ENCODE results near the gene RABGAP1.

RABGAP1 gene

DNA sequence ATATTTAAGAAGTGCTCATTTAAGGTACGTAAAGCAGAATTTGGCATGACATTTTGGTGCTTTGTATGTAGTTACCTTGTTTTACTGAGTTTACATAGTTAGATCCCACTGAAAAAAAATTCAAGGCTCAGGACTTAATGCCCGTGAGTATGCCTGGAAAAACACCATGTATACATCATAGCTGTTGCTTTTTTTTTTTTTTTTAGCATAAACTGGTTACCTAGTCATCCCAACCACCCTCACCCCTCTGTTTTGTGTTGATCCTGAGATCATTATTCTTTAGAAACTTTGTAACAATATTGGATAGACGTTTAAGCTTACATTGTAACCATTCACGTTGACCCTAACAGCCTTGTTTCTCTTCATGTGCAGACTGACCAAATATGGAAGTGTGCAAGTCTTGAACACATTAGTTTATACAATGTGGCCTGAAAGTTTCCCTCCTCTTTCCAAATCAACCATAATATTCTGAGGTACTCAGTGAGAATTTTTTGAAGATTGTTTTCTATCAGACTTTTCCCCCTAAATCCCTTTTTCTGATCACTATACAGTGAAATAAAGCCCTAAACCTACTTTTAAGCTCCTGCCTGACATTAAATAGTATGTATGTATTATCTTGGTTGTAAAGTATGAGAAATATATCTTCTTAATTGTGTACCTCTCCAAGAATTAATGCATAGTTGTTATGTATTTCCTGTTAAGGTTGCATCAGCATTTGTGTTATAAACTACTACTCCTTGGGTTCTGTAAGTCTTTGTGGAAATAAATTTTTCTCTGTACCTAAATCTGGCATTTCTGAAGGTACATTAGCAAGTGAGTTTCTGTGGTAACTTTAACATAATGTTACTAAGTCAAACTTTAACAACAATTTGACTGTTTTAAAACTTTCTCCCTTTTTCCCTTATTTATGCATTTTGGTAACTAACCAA lies 4.4 kb downstream of the RABGAP1 start:
- peak; percentile 25 for DNase-seq

DNA sequence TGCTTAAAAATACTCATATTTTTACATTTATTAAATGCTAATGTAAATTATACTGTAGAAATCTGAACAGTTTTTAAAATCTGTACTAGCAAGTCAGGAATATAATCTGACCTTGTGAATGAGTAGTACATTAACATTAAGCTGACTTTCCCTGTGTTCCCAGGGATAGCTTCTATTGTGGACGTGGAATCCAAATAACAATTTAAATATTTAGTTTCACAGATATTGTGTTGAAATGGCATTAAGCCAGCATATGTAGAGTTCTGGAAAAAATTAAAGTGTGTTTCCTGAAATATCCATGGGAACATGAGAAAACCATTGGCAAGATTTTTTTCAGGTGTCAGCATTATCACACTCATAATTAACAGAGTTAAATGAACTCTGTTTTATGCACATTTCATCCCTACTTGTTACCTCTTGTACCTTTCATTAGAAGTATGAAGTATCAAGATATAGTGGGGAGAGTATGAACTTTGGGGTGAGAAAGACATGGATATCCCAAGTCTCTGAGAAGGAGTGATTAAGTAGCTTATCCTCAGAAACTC lies 5.7 kb downstream of the RABGAP1 start:
- DNase-seq = no peak

DNA sequence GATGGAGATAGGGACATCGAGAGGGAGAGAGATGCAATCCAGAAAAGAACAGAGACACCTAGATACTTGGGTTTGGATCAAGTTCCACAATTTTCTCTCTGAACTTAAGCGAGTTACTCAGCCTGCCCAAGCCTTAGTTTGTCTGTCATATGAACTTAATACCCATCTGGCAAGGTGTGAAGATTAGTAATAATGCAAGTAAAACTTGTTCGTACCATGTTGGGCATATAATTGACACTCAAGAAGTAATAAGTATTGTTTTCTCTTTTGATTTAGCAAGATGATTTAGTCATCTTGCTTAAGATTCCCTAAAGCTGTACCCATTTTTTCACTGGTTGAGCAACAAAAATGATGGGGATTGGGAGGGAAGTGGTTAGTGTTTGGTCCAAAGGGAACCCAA lies 7.5 kb downstream of the RABGAP1 start:
- DNase-seq = no peak

DNA sequence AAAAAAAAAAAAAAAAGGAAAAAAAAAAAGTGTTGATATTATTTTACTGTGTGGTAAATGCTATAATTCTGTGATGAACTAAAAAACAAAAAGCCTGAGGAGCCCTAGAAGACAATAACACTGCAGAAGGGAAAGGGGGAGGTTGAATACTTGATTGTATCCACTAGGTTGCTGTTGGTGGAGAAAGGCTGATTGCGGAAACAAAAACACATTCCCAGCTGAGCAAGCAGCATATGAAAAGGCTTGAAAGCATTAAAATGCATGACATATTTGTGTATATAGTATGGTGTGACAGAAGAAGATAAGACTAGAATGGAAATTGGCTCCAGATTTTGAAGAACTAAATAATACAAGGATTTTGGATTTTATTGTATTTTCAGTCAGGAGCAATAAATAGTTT lies 8.9 kb downstream of the RABGAP1 start:
- peak; percentile 36 for DNase-seq

DNA sequence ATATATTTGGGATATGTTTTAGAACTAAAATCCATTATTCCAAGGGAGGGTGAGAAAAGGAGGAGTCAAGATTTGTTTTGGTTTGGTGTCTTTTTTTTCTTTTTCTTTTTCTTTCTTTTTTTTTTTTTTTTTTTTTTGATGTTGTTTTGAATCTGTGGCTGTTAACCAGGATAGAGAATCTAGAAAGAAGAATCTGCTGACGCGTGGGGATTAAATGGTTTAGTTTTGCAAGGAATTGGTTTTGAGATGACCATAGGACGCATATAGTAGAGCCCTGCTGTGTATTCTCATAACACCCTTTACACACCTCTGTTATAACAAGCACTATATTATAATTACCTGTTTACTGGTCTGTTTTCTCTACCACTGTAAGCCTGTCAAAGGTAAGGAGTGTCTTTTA lies 9.4 kb downstream of the RABGAP1 start:
- no peak for DNase-seq

DNA sequence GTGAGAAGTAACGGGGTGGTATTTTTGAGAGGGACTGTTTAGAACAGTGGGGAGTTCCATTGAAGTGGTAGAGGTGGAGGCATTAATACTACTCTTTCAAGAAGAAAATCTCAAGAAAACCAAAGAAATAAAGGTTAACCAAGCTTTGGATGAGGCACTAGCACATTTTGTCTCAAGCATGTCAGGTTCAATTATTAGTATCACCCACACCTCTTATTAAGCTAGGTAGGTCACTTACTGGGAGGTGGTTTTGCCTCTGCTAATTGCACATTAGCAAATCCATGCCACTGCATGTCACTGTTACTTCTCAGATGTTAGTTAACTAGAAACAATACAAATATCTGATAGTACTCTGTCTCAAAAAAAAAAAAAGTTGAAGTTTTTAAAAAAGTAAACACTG lies 10.2 kb downstream of the RABGAP1 start:
- no peak for DNase-seq

DNA sequence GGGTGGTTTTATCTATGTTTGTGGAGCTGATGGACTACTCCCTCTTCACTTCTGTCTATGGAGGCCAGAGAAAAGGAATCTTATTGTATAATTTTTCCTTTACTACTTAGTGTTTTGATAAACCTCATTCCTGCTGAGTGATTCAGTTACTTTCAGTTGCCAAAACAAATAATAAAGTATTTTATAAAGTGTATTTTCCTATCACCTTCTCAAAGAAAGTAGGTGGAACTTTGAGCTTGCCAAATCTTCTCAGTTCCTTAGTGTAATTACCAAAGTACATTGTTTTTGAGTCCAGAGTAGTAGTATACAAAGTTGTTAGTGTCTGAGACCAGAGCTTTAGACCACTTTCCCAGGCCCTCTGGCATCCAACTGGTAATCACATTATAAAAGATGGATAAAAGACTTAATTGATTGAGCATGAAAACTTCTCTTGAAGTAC lies 13.5 kb downstream of the RABGAP1 start:
- DNase-seq = peak; percentile 55

DNA sequence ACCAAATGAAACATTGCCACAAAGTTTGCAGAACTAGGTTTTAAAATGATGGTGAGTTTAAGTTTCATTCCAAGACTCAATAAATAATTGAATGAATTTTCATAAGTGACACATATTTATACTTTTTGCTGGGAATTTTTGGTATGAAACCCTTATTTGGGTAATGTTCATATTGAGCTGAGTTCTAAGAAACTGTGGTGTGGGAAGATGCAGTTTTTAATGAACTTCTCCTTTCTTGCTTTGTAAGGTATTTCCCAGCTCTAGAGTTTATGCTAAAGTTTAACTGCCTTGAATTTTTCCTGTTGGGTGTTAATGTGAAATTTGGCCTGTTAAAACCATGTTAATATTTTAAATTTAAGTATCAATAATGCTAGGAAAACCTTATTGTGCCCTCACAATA lies 15.1 kb downstream of the RABGAP1 start:
- DNase-seq = no peak

DNA sequence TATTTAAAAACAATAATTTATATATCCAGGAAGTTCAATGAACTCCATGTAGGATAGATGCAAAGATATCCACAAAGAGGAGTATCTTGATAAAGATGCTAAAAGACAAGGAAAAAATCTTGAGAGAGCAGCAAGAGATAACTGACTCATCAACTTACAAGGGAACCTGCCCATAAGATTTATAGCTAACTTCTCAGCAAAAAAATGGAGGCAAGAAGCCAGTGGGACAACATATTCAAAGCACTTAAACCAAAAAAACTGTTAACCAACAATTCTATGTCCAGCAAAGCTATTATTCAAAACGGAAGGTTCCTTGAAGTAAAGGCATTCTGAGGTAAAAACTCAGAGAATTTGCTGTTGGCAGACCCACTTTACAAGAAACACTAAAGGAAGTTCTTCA lies 20.3 kb downstream of the RABGAP1 start:
- DNase-seq = no peak

DNA sequence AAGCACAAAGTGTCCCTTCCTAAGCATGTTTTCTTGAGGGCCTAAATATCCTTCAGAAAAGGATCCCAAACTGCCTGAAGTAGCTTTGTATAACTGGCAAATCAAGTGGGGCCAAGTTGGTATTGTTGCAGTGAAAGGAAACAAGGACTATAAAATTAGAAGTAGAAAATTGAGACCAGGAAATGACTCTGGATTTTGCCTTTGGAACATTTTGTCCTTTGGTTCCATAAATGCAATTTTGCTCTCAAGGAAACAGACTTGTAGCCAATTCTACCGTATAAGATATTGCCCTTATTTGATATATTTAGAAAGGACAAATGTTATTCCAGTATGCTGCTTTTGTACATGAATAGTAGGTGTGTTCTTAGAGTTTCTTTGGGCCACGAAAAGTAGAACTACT lies 34.4 kb downstream of the RABGAP1 start:
- no peak for DNase-seq

DNA sequence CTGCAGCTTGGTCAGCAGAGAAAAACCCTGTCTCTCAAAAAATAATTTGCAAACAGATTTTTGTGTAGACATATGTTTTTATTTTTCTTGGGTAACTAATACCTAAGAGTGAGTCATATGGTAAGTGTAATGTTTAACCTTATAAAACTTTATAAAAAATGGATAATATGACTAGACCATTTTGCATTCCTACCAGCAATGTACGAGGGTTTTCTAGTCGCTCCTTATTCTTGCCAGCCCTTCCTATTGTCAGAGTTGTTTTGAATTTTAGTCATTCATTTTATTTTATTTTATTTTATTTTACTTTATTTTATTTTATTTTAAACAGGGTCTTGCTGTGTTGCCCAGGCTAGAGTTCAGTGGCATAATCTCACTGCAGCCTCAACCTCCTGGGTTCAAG lies 37.8 kb downstream of the RABGAP1 start:
- no peak for DNase-seq

DNA sequence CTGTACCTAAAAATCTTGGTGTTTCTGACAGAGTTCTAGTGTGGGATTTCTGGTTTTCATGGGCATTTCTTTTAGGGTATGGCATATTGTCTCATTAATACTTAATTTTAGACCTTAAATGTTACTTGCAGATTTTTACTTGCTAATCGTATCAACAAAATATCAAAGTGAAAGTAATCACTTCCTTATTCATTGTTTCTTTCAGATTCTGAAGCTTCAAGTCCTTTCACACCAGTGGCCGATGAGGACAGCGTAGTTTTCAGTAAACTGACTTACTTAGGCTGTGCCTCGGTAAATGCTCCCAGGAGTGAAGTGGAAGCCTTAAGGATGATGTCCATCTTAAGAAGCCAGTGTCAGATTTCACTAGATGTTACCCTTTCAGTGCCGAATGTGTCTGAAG lies 45.2 kb downstream of the RABGAP1 start:
- DNase-seq = no peak

DNA sequence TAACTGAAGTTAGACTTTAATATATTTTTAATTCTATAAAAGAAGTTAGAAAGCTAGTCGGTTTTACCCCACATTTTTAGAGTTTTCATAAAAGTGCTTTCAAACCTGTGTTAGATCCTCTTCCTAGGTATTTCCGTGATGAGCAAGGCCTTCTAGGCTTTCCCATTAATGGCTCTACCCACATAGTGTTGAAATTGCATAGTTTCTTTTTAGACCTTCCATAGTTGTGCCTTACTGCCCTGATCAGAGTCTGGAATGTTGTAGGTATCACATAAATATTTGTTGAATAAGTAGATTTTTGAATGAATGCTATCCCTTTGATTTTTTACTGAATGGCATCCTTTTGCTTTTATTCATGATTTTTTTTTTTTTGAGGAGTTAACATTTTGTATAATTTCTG lies 47.3 kb downstream of the RABGAP1 start:
- no peak for DNase-seq

DNA sequence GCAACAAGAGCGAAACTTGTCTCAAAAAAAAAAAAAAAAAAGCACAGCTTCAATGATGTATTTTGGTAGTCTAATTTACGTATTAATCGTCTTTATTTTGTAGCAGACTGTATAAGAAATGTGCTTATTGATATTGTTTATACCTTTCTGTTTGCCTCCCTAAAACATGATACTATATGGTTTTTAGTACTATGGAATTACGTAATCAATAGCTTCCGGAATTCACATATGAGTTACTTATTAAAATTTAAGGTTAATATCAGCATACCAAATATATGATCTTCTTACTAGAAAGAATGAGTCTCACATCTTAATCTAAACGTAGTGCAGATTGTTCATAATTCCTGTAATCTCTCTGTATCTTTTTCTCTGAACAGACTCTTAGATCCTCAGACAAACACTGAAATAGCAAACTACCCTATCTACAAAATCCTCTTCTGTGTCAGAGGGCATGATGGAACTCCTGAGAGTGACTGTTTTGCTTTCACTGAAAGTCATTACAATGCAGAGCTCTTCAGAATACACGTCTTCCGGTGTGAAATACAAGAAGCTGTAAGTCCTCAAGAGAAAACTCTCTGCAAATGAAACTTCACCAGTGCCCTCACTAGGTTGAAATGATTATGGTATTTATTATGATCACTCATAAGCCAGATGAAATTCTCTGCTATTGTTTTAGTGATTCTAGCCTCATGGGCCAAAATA lies 48.3 kb downstream of the RABGAP1 start:
- no peak for DNase-seq

DNA sequence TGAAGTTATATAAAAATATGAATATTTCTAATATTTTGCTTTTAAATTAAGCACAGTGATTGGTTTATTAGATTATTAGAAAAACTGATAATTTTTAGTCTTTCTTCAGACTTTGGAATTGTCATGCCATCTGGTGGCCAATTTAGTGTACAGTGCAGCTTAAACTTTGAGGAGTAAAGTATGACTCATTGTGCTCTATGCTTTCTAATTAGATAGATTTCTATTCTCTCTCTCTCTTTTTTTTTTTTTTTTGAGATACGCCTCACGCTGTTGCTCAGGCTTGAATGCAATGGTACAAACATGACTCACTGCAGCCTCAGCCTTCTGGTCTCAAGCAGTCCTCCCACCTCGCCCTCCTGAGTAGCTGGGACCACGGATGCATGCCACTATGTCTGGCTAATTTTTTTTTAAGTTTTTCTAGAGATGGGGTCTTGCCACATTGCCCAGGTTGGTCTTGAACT lies 50.6 kb downstream of the RABGAP1 start:
- peak; percentile 94 for DNase-seq

DNA sequence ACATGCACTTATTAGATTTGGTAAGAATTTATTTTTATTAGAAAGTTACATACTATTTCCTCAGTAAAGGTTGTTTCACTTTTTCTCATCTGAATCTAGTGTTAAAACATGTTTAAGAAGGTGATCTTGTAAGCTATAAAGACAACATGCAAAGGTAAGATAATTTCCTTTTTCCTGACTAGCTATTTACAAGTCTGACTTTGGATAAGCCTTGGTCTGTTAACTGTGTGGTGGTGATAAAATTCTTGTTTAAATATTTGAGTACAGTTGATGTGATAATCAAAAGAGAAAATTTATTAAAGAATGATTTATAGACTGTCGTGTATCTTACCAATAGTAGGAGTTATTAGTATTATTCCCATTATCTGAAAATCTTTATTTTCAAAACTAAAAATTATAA lies 55.8 kb downstream of the RABGAP1 start:
- no peak for DNase-seq

DNA sequence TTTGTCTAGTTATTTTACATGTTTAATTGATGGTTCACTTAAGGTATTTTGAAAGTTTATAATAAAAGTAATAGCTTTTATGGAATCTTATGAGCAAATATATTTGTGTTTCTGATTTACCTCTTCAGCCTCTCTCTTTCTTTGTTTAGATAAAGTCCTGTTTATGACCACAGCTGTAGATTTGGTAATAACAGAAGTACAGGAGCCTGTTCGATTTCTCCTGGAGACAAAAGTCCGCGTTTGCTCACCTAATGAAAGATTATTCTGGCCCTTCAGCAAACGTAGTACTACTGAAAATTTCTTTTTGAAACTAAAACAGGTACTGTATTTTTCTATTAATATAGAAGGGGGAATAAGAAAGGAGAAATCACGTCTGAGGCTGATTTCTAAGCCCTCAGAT lies 57.6 kb downstream of the RABGAP1 start:
- no peak for DNase-seq

DNA sequence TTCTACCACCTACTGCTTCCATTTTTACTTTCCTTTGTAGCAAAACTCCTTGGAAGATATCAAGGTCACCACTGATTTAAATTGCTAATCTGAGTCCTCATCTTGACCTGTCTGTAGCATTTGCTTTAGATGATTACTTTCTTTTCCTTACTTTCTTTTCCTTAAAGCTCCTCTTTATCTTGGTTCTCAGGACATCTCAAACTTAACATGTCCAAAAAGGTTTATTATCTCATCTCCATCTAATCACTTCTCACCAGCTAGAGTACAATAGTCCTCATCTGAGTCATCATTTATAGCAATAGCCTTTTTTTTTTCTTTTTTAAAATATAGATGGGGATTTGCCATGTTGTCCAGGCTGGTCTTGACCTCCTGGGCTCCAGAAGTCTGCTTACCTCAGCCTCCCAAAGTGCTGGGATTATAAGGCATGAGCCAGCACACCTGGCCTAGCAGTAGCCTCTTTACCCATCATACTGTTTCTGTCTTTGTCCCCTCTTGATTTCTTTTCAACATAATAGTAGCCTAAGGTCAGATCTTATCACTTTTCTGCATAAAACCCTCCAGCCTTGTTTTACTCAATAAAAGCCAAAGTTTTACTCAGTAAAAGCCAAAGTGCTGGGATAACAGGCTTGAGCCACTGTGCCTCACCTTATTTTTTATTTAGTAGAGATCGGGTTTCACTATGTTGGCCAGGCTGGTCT lies 59.7 kb downstream of the RABGAP1 start:
- DNase-seq = peak; percentile 37

DNA sequence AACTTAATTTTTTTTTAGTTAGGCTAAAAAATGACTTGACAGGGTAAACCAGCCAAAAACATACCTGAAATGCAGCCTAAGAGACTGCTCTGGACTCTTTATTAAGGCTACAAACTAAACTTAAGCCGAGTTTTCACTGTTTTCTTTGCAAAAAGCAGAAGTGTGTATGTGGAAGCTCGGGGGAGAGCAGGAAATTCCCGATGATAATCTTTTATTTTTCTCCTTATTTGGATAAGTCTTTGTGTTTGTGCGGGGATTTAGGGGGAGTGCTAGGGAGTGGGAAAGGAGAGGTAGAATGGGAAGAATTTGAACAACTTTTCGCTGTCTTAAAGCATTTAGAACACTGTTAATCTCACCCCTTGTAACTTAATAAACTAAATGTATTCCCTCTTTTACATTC lies 61.9 kb downstream of the RABGAP1 start:
- peak; percentile 89 for DNase-seq

DNA sequence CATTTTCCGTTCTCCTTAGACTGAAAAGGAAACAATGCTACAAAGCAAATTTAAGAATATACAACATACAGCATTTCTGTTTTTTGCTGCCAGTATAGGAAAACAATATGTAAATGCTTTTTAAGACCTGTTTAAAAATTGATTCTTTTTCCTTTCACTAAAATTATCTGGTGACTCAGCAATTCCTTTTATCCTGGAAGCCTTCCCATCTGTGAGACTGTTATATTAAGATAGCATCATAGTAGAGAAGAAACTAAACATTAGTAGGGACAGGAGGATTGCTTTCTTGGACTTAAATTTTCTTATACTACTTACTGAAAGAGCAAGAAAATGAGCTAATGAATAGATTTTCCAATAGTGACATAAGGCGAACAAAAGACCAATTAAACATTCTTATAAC lies 62.6 kb downstream of the RABGAP1 start:
- peak; percentile 60 for DNase-seq

DNA sequence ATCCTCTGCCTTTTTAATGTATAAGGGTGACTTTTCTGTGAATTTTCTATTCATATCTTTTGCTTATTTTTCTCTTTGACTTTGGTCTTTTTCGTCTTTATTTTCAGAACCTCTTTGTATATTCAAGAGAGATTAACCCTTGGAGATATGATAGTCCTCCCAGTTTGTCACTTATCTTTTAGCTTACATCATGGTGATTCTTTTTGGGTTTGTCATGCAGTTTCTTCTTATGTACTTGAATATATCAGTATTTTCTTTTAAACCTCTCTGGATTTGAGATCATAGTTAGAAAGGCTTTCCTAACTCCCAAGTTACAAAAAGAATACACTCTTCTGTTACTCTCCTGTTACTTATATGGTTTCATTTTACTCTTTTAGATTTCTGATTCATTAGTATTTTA lies 65.1 kb downstream of the RABGAP1 start:
- peak; percentile 42 for DNase-seq

DNA sequence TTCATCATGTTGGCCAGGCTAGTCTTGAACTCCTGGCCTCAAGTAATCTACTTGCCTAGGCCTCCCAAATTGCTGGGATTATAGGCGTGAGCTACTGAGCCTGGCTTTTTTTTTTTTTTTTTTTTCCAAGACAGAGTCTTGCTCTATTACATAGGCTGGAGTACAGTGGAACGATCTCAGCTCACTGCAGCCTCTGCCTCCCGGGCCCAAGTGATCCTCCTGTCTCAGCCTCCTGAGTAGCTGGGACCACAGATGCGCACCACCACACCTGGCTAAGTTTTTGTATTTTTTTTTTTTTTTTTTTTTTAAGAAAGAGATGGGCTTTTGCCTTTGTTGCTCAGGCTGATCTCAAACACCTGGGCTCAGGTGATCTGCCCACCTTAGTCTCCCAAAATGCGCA lies 66.4 kb downstream of the RABGAP1 start:
- DNase-seq = no peak

DNA sequence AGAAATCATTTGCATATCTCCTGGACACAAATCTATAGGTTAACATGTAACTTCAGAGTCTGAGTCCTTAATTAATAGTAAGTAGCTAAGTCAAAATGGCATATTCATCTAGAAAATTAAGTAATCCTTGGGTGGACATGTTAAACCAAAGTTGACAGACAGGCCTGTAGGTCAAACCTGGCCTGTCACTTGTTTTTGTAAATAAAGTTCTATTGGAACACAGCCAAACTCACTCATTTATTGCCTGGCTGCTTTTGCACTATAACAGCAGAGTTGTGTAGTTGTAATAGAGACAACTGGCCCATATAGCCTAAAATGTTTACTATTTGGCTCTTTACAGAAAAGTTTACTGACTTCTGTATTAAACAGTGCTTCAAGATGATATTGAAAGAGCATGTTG lies 68.1 kb downstream of the RABGAP1 start:
- no peak for DNase-seq

All from fibroblast of skin of back (primary cell).